ENCODE data around the gene CDK3. TPM values are rescaled to one million over a fixed set of nuclear protein-coding genes. Genes with fewer than 3 reads are reported as not detected.

The CDK3 gene
- total RNA-seq, 1 experiment from 2014 or later: 11.7 TPM

- Histone ChIP-seq H2BK12ac (ENCODE audit: insufficient read length, low read depth, low read length) (no peak overlapping the region), H3K9me3 (ENCODE audit: control insufficient read depth, low read depth, low read length) (no peaks in the 10 kb centered on the region), H3K14ac (ENCODE audit: insufficient read depth, low read length) (no peak overlapping the region), H3K79me2 (ENCODE audit: insufficient read depth, low read length) (no peaks in the 10 kb centered on the region), H3K4me2 (ENCODE audit: insufficient read depth, insufficient read length, low read length) (no peak overlapping the region), H3K56ac (ENCODE audit: insufficient read length, low read depth, low read length) (no peak overlapping the region), H3K27ac (ENCODE audit: insufficient read length, low read depth, low read length) (no peak overlapping the region), H3K18ac (ENCODE audit: insufficient read length, low read depth, low read length) (no peak overlapping the region), H3K9ac (ENCODE audit: extremely low read depth, insufficient read length, low read length) (no peak overlapping the region), H4K20me1 (ENCODE audit: control insufficient read depth, insufficient read depth, insufficient read length) (no peaks in the 10 kb centered on the region), H2BK5ac (ENCODE audit: insufficient read length, low read length) (no peak overlapping the region), H2AK5ac (ENCODE audit: insufficient read length, low read length) (no peak overlapping the region), H4K5ac (ENCODE audit: insufficient read length, low read depth, low read length) (no peak overlapping the region), H3K27me3 (ENCODE audit: insufficient read depth, low read length) (no peaks in the 10 kb centered on the region), H3K4ac (ENCODE audit: low read depth, low read length) (no peak overlapping the region), H2BK15ac (ENCODE audit: low read depth, low read length) (no peak overlapping the region), H3K23me2 (ENCODE audit: insufficient read length, low read depth, low read length, poor library complexity, severe bottlenecking) (no peaks in the 10 kb centered on the region), H2BK20ac (ENCODE audit: low read depth, low read length, poor library complexity, severe bottlenecking) (no peak overlapping the region), H4K91ac (ENCODE audit: insufficient read length, low read depth, low read length) (no peak overlapping the region), H3K79me1 (ENCODE audit: insufficient read depth, low read depth, low read length, poor library complexity, severe bottlenecking) (no peaks in the 10 kb centered on the region), H3K4me1 (ENCODE audit: insufficient read depth, low read length) (no peaks in the 10 kb centered on the region), H2AFZ (ENCODE audit: low read length) (no peak overlapping the region), H3K23ac (ENCODE audit: insufficient read length, low read depth, low read length) (no peak overlapping the region), H2BK120ac (ENCODE audit: low read depth, low read length, poor library complexity, severe bottlenecking) (no peak overlapping the region), H3T11ph (ENCODE audit: low read length) (no peak overlapping the region), H4K8ac (replicated peaks; ENCODE audit: insufficient read length, low read depth, low read length) (no peak overlapping the region)
- Mint-ChIP-seq H3K4me1 (peaks cover 3 to 9% of the 10 kb centered on the region in 2 experiments), H3K27ac (no peak overlapping the region; a peak in 1 of 7 replicates), H3K4me3 (no peak overlapping the region), H3K9me3 (peaks cover 0 to 2% of the 10 kb centered on the region in 2 experiments; a peak in 2 of 5 replicates), H3K36me3 (ENCODE audit: insufficient read depth in 1 of 3, low read depth in 3 of 3) (peaks cover 0 to 2% (median 0%) of the 10 kb centered on the region in 3 experiments; a peak in 1 of 7 replicates), H3K27me3 (ENCODE audit: low read depth) (peaks cover 8% of the 10 kb centered on the region)
- no CpG with 5 or more reads among the region's 15 CpGs for WGBS (ENCODE audit: extremely low coverage, insufficient read length, low lambda C conversion rate)
- no peak for DNase-seq
- no peak for TF ChIP-seq CTCF (conservative IDR thresholded peaks at IDR 0.05)
Measured at GRCh38 chr17:76013377-76013932, 12.8 kb downstream of the CDK3 start.

Measured in H9 (cell line).